HG02840 (cell line): Measurements from ENCODE around the gene MARF1.
"Not testable (repeated sequence)": the region's sequence is repeated elsewhere in the genome, so short reads cannot be mapped to it uniquely, and the experiment has no call there.

Experiments
- ATAC-seq: cut with Tn5 transposase; IDR thresholded peaks from one replicate; pipeline ENCODE4 v1.9.1; 2021; ENCODE audit warnings: mild to moderate bottlenecking, moderate library complexity, moderate number of reproducible peaks; ENCODE audit not compliant: unreplicated experiment, low FRiP score

MARF1 gene

DNA sequence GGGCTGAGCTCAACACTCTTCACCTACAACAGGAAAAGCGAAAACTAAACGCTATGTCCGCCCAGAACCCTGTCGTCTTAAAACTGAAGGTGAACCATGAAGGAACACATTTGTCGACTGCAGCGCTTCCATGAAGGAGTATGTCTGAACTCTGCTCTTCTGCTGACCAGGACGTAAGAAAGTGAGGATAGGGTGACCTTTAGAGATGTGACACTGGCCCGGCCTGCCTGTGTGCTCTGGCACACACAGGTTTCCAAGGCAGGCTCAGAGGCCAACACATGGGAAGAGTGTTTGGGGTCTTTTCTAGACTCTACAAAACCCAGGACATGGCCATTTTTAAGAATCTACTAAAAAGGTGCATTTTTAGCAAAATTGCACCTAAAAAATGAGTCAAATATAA is 21.1 kb downstream of the MARF1 start:
- ATAC-seq = no peak

- no peak for ATAC-seq
Observed at GRCh38 chr16:15621456-15621855, 21.5 kb downstream of the MARF1 start.

GRCh38 chr16:15620611-15621195 is 22.3 kb downstream of the MARF1 start:
- ATAC-seq = no peak

DNA sequence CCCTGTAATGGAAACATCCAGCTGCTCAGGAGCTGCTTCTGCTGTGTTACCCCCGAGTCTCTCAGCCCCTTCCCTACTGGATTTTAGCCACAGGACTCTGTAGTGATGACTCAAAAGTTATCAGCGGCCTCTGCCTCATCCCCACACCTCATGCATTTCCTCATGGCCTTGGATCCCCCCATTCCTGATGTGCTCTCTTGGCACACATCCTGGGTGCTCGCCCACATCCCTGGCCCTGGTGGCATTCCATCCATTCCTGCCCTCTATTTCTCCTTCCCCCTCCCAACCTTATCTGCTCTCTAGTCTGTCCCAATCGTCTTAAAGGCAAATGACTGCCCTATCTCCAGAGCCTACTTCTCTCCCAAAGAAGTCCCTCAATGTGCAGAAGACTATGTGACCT is 24.6 kb downstream of the MARF1 start:
- no peak for ATAC-seq

DNA sequence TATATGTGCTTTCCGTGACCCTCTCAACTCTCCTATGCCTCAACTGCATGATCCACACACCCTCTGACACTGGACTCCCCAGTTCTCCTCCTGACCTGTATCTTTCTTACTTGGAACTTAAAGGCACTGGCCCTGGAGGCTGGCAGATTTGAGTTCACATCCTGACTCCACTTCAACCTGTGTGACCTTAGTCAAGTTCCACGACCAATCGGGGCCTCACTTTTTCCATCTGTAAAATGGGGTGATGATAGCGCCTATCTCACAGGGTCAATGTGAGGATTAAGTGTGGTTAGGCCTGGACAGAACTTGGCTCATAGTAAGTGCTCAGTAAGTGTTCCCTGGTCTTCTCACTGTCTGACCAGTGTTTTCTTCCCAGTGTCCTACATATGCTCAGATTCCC is 25.1 kb downstream of the MARF1 start:
- ATAC-seq = no peak

- no peak for ATAC-seq
Observed at GRCh38 chr16:15616475-15617165, 26.3 kb downstream of the MARF1 start.

- no peak for ATAC-seq
Observed at GRCh38 chr16:15616012-15616411, 26.9 kb downstream of the MARF1 start.

- no peak for ATAC-seq
Observed at GRCh38 chr16:15613676-15614075, 29.3 kb downstream of the MARF1 start.

DNA sequence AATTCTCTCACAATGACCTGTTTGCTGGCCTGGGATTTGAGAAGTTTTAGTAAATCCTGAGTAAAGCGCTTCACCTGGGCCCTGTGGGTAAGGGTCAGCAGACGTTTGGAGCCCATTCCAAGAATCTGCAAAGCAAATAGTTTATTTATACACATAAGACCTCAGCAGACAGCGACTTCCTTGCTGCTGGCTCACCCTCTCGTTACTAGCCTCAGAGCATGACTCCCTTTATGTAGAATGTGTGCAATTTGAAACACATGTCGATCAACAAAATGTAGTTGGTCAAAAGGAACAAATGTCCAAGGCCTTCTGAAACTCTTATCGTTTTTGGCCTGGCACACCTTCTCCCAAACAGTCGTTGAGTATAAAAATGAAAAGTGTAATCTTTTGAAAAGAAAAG is 31.3 kb downstream of the MARF1 start:
- no peak for ATAC-seq

DNA sequence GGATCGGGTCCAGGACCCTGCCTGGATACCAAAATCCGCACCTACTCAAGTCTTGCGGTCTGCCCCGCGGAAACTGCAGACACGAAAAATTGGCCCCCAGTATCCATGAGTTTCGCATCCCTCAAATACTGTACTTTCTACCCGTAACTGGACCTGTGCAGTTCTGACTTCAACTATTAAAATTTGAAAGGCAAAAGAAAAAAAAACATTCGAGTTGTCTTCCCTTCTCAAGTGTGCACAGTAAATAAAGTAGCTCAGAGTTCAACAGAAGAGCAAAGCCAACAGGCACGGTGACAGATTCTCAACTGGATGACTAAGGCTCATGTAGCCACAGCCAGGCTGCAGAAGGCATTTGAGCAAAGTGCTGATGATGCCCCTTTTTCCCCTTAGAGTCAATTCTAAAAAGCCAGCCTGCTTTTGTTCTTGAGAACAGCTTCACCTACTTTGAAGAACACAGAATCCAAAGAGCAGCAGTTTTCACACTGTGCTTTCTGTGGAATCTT is 32.5 kb downstream of the MARF1 start:
- ATAC-seq = no peak

- ATAC-seq = no peak
Observed at GRCh38 chr16:15609286-15609649, 33.7 kb downstream of the MARF1 start.

DNA sequence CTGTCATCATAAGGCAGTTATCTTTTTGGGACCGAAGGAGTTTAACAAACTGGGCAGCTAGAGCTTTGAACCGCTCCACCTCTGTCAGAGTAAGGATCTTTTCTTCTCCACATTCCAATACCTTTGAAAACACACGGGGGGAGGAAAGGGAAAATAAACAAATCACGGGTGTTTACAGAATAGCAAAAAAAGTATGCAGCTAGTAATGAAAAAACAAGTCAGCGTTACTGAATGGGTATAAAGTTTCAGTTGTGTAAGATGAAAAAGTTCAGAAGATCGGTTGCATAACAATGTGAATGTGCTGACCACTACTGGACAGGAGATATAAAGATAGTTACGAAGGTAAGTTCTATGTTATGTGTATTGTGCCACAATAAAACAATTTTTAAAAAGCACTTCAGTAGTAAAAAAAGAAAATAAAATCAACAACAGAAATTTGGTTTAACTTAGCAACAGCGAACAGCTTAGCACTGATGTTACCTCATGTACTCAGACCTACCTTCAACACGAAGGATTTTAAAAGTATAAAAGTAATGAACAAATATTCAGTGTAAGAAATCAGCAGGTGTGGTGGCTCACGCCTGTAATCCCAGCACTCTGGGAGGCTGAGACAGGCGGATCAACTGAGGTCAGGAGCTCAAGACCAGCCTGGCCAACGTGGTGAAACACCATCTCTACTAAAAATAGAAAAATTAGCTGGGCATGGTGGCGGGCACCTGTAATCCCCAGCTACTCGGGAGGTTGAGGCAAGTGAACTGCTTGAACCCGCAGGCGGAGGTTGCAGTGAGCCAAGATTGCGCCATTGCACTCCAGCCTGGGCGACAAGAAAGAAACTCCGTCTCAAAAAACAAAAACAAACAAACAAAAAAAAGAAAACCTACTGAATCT is 34.3 kb downstream of the MARF1 start:
- no peak for ATAC-seq

GRCh38 chr16:15607700-15608396 is 35.1 kb downstream of the MARF1 start:
- ATAC-seq = no peak

- ATAC-seq = not testable (repeated sequence)
Observed at GRCh38 chr16:15607221-15607699, 35.7 kb downstream of the MARF1 start.

DNA sequence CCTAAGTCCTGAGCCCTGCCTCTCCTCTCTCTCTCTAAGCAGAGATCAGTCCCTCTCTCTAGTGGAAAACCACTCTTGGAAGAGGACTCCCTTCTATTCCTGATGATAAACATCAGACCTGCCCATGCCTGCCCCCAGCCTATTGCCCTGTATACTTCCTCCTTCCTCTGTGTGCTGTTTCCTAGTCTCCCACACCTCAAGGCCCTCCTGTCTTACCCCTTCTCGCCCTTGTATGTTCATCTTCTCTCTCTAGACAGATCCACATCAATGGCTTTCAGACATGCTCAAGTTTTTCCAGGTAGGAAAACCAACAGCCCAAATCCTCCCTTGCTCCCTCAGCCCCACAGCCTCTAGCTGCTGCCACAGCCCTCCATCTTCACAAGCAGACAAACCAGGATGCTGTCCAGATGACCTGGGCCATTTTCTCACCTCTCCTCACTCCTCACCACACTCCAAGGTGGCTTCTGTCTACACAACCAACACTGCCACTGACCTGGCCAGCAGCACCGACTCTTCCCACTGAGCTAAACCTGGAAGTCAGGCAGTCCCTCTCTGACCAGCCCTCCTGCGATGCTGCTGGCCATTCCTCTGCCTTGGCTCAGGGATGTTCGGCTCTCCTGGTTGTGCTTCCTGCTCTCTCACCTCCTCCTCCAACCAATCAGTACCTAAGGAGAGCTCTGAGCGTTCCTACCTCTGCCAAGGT is 36.3 kb downstream of the MARF1 start:
- ATAC-seq = no peak

DNA sequence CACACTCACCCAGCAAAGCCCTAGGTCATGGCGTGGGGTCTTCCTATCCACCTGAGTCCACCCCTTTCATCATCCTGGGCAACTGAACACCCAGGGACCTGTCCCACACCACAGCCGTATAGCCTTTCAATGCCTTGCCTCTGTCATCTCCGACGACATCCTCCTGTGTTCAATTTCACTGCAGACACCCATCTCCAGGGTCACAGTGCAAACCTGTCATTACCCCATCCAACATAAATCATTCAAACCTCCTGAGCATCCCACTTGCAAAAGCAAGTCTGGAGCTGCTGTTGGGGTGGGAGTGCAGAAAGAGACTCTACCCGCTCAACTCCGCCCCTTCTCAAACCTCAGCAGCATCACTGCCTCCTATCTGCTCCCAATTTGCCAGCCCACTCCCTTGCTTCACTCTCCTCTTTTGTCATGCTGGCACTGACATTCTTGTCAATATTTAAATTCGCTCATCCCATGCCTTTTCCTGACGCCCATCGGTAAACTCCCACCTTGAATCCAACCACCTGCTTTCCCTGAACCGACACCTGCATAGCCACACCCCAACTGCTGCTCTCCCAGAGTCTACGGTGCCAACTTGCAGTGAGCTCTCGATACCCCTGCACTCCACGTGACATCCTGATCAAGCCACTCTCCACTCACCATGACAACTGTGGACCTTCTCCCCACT is 37.0 kb downstream of the MARF1 start:
- ATAC-seq = no peak

DNA sequence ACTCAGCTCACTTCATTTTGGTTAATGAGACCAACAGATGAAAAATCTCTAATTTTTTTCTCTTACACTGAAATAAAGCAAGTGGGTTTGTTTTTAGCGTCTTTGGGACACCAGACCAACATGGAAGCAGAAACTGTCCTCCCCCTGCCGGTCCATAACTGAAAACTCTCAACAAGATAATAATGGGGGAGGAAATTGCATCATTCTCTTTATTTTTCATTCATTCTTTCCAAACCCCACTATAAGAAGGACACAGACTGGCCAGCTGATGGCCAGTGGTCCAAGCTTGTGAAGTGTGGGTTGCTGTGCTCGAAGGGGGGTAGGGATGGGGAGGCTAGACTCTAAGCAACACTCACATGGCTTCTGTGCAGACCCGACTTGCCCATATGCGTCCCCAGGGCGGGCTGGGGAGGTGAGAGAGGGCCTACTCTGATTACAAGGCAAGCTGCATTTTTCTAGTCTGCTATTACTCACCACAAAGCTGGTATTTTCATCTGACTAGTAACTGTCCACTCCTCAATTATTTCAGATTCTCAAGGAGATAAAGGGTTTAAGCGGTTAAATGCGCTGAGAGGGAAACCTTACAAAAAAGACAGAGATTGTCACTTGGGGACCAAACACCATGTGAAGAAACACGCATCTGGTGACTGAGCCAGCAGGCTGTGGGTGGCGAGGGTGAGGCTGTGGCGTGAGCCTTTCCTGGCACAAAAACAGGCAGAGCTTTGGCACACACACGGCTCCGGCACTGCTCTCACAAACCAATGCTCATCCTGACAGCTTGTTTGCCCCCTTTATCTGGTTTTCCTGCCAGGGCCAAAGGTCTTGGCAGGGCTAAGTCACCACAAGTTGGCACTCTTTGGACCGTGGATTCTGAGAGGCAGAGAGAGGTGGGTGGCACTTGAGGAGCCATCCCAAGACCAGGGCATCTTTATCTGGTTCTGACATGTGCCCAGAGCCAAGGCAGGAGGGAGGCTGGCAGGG is 38.2 kb downstream of the MARF1 start:
- ATAC-seq = no peak

- ATAC-seq = no peak
Observed at GRCh38 chr16:15602285-15603044, 40.5 kb downstream of the MARF1 start.
